AG08395 (cell line): ENCODE results near the gene FBXL7.
A peak's percentile ranks its signal among the peaks of the same experiment; 100 is the strongest.

Source experiments
- DNase-seq: peaks from one replicate; pipeline ENCODE4 v3.0.0; 2012; ENCODE audit warnings: mixed read lengths, low spot score

The FBXL7 gene

DNA sequence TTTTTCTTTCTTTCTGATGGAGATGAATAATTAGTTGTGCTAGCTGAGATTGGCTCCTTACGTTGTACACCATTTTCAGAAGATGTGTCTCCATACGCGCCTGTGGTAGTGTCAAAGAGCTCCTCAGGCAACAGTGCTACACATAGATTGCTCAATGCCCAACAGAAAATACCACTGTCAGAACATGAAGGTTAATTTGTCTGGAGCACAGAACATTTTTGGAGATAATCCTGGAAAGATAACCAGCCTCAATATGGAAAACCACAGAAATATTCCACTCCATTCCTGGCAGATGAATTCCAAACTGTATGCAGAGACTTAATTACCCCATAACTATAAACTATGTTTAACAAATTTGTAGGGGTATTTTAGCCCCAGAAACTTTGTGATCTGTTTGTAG, 446.0 kb downstream of the FBXL7 start:
- DNase-seq: peak; percentile 9

DNA sequence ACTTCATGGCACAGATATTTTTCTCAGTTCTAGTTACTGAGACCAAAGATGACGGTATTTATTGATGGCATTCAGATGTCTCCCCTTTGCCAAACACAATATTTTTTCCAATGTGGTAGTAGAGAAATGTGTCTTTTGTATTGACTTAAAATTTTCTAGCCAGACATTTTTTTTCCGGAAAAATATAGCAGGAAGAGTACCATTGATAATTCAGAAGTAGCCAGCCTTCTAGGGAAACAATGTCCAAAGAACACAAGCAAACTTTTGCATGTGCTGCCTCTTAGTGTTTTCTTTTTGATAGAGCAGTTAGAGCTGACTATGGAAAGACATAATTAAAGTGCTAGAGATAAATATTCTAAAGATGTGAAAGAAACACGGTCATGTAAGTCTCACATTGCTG, 448.2 kb downstream of the FBXL7 start:
- DNase-seq: no peak

DNA sequence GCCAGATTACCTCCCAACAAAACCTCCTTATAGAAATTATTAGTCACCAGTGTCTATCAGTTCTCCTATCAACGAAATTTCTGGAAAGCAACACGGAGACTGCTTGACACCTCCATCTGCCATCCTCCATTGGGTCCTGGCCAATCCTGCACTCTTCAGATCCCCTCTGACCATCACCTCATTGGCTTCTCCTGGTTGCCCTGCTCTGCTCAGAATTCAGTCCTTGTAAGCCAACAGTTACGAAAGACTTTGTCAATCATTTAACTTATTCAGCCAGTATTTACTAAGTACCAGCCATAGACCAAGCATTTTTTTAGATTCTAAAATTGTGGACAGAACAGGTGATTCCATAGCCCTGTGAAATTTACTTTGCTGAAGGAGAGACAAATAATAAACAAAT, 451.1 kb downstream of the FBXL7 start:
- no peak for DNase-seq

DNA sequence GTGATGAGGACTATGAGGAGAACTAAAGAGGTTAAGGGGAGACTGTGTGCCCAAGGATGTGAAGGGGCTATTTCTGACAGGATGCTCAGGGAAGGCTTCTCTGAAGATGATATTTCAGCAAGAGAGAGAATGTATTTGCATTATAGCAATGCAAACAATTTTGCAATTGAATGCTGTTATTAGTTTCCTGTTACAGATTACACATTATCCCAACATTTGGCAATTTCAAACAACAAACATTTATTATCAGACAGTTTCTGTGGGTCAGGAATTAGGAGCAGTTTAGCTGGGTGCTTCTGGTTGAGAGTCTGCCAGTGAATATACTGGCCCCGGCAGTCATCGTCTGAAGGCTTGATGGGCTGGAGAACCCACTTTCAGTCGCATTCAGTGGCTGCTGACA, 451.6 kb downstream of the FBXL7 start:
- DNase-seq: no peak

DNA sequence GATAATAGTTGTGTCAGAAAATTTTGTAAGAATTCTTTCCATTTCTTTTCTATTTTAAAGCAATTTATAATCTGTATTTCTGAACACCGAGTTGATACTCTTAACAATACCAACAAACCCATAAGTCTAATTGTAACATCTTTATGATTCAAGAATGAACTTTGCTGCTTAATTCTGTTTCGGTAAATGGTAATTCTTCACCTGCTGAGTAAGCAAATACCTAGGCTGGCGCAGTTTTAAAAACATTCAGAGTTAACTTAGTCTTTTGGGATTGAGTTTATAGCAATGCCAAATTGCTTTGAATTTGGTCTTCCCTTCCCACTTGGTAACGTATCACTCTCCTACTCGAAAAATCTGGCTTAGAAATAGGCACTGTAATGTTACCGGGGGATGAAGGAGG, 456.6 kb downstream of the FBXL7 start:
- DNase-seq: no peak

DNA sequence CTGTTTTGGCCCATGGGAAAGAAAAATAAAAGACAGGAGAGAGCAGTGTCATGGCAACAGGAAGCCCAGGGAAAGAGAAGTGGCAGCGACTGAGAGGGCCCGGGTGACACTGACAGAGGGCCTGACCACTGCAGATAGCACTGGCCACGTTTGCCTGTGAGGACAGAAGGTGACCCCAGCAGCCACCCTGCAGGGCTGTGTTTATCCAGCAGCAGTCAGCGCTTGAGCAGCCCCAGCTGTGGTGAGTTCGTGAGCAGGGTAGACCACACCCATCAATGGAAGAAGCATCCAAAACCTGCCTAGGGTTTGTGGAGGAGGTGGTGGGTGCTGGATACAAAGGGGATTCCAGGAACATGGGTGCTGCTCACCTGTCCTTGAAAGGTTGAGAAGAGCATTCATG, 457.1 kb downstream of the FBXL7 start:
- DNase-seq: no peak

DNA sequence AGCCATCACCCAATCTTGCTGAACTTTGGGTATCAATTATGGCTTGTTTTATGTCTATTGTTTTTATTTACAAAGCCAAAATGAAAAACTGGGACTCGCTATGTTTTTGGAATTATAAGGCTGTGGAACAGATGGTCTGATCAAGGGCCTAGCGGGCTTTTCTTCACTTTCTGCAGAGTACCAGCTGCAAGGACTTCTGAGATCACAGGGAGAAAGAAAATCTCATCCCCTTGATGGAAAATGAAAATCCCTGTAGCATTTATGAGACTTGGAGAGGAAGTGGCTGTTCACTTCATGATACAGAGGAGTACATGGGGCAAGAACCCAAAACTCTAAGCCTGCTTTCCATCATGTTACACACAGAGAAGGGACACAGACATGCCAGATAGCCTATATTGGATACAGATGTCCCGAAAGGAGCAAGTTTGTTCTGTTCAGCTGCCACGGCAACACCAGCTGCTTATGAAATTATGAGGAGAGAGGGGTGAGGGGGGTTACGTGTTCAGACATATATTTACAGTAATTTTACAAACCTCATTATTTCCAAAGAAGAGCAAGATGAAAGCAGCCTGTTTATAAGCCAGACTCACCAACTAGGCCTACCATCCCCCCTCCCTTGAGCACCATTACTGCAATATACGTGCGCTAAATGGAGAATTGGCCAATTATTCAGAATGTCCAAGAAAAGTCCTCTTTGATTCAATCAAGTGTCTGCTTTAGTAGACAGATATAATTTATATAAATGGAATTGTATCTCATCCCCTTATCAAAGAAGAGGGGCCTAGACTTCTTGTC, 459.6 kb downstream of the FBXL7 start:
- no peak for DNase-seq

DNA sequence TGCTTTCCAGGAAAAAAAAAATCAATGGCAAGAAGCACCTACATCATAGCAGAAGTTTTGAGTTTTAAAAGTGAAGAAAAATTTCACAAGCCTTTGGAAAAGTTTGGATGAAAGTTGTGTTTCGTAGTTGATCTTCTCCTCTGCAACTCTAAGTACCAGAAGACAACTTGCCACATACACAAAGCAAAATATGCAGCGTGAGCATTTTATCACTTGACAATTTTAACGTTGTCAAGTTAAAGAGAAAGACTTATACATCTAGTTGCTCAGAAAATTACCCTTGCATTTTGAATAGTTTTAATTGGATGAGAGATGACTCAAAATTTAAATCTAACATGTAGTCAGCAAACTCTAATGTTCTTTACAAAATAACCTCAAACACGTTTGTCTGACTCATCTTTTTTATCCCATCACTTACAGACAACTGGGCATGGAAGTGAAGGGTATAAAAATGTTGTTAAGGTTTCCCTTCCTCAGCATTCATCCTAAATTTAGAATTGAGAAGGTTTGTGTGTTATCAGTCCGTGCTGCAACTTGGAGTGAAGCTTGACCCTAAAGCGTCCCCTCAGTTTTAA, 466.2 kb downstream of the FBXL7 start:
- DNase-seq: peak; percentile 31

DNA sequence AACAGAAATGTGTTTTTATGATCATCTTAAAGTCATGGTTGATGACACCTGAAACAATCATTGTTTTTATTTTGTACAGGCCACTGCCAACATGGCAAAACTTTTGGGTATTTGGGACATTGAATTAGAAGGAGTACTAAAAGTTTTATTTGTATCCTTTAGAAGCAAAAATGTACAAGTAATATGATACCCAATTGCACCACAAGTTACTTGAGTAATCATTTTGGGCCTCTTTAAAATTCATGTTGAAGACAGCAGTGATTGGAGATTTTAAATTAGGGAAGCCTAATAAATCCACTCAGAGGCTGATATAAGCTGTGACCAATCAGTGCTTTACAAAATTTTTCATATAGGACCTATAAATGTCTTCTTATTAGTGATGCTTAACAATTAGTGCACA, 466.7 kb downstream of the FBXL7 start:
- no peak for DNase-seq

DNA sequence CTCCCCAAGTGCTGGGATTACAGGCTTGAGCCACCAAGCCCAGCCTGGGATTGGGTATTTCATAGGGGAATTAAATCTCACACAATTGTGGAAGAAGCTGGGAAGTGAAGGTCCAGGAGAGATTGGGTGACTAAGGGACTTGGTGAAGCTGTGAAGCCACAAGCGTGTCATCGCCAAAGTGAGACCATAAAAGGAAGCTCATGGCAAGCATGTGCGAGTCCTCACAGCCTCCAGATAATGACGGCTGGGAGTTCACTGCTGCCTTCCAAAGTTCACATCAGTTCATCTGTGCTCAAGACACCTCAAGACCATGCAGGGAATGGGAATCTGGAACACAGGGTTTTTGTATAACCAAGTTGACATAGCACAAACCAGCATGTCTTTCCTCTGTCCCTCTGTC, 469.0 kb downstream of the FBXL7 start:
- no peak for DNase-seq

DNA sequence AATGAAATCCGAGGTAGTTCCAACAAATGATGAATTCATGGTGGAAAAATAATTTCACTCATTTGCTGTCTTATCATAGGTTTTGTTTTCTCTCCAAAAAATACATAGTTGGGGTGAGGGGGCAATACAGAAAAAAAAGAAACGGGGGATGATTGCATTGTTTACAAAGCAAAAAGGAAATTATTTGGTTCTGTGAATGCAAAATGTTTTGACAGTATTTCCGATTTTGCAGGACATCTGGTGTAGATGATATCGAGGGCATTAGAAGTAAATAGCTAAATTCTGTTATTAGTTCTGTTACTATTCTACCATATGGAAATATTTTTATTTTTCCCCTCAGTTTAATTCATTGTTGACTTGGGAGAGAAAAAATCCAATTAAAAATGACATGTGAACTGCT, 477.9 kb downstream of the FBXL7 start:
- DNase-seq: no peak

DNA sequence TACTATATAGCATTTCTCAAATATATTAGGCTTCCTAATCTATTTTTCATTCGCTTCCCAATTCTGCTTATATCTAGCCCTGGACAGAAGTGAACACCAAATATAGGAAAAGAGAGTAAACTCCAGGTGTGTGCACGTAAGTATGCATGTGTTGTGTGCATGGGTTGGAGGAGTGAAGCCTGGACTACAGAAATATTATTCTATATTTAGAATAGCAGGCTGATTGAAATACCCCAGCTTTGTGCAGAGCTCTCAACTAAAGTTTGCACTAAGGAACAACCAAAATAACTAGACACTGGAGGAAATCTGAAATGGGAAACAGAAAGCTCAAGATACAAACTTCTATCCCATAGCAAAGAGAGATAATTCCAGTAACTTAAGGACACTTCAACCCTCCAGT, 480.9 kb downstream of the FBXL7 start:
- no peak for DNase-seq

DNA sequence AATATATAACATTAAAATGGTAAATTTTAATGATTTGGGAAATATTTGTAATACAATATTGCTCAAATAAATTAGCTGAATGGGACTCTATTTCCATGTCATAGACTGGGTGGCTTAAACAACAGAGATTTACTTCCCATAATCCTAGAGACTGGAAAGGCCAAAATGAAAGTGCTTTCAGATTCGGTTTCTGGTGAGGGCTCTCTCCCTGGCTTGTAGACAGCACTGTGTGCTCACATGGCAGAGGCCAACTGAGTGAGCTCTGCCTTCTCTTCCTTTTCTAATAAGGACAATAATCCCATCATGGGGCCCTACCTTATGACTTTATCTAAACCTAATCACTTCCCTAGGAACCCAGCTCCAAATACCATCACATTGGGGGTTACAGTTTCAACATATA, 483.4 kb downstream of the FBXL7 start:
- no peak for DNase-seq
